Peyer's patch (tissue), 4 donors: Measurements from ENCODE around the gene SMDT1.

Experiments used
- CTCF ChIP-seq, 6 experiments: fragments of 450-650 bp in 4 of 6; fragments of 200-600 bp in 2 of 6; sonication (generic) in 1 of 6; IDR thresholded peaks; one replicate each; pipeline ENCODE4 v1.5.1; 2017 to 2019; ENCODE audit warnings: antibody characterized with exemption in 6 of 6, mild to moderate bottlenecking in 3 of 6, moderate library complexity in 1 of 6
- POLR2A ChIP-seq, 2 donors: fragments of 450-650 bp; IDR thresholded peaks; one replicate each; pipeline ENCODE4 v1.5.1; 2017; ENCODE audit warnings: antibody characterized with exemption in 2 of 2, mild to moderate bottlenecking in 2 of 2, moderate library complexity in 2 of 2

- TF ChIP-seq CTCF (IDR thresholded peaks at IDR 0.05) (no peak), POLR2A (IDR thresholded peaks at IDR 0.05) (no peak)
Measured at GRCh38 chr22:42064629-42065028, 14.9 kb upstream of the SMDT1 start.
